DOHH2 (cell line): Measurements from ENCODE around the gene LMOD1.
"Not testable (repeated sequence)": the region's sequence is repeated elsewhere in the genome, so short reads cannot be mapped to it uniquely, and the experiment has no call there.

Source experiments
- H3F3A ChIP-seq: fragments of 200-600 bp; sonication (generic), shearing (Covaris generic); 2 replicates; pipeline ENCODE4 v1.6.0; 2016; ENCODE audit warnings: antibody characterized with exemption, mild to moderate bottlenecking; ENCODE audit not compliant: control insufficient read depth, insufficient read depth
- H3K27ac ChIP-seq: fragments of 200-600 bp; sonication (generic); 2 replicates; pipeline ENCODE4 v1.5.1; 2014; ENCODE audit warnings: low read depth, mild to moderate bottlenecking, low read length, moderate library complexity
- H3K27me3 ChIP-seq: fragments of 200-600 bp; sonication (generic); 2 replicates; pipeline ENCODE4 v1.6.1; 2014; ENCODE audit warnings: mild to moderate bottlenecking, low read length, mixed read lengths; ENCODE audit not compliant: control insufficient read depth
- H3K36me3 ChIP-seq: fragments of 200-600 bp; sonication (generic); 2 replicates; pipeline ENCODE4 v1.6.1; 2014; ENCODE audit warnings: mild to moderate bottlenecking, low read length, moderate library complexity, mixed read lengths; ENCODE audit not compliant: control insufficient read depth
- H3K4me1 ChIP-seq: fragments of 200-600 bp; sonication (generic); 2 replicates; pipeline ENCODE4 v1.6.1; 2014; ENCODE audit warnings: mild to moderate bottlenecking, low read length, mixed read lengths; ENCODE audit not compliant: control insufficient read depth
- H3K4me2 ChIP-seq: fragments of 200-600 bp; sonication (generic); 2 replicates; pipeline ENCODE4 v1.6.0; 2014; ENCODE audit warnings: mild to moderate bottlenecking, low read length, moderate library complexity
- H3K4me3 ChIP-seq: fragments of 200-600 bp; sonication (generic); 2 replicates; pipeline ENCODE4 v1.5.1; 2014; ENCODE audit warnings: mild to moderate bottlenecking, low read length, mixed read lengths
- H3K79me2 ChIP-seq: fragments of 200-600 bp; sonication (generic); 2 replicates; pipeline ENCODE4 v1.6.1; 2014; ENCODE audit warnings: mild to moderate bottlenecking, low read length, mixed read lengths; ENCODE audit not compliant: control insufficient read depth
- H3K9me2 ChIP-seq: fragments of 200-600 bp; sonication (generic); replicated peaks from 2 replicates; pipeline ENCODE4 v1.6.1; 2014; ENCODE audit warnings: mild to moderate bottlenecking, low read length, mixed read lengths; ENCODE audit not compliant: control insufficient read depth
- H3K9me3 ChIP-seq: fragments of 200-600 bp; sonication (generic); 2 replicates; pipeline ENCODE4 v1.6.1; 2014; ENCODE audit warnings: antibody characterized with exemption, low read length, mixed read lengths; ENCODE audit not compliant: control insufficient read depth, insufficient read depth
- H4K20me1 ChIP-seq: fragments of 200-600 bp; sonication (generic); 2 replicates; pipeline ENCODE4 v1.6.0; 2014; ENCODE audit warnings: low read depth, mild to moderate bottlenecking, antibody characterized with exemption, low read length, moderate library complexity; ENCODE audit not compliant: control insufficient read depth, insufficient read depth
- EZH2phosphoT487 ChIP-seq: fragments of 200-600 bp; sonication (generic); IDR thresholded peaks from 2 replicates; pipeline ENCODE4 v1.6.1; 2017; ENCODE audit warnings: borderline replicate concordance, mild to moderate bottlenecking, antibody characterized with exemption, low read length, moderate library complexity, mixed read lengths
- TF ChIP-seq, protein P1 (sequence below): fragments of 200-600 bp; sonication (generic); IDR thresholded peaks from one replicate; pipeline ENCODE4 v1.5.1; 2014; ENCODE audit warnings: antibody characterized with exemption, mild to moderate bottlenecking, low read depth, low read length; ENCODE audit not compliant: poor library complexity, severe bottlenecking

LMOD1 gene

DNA sequence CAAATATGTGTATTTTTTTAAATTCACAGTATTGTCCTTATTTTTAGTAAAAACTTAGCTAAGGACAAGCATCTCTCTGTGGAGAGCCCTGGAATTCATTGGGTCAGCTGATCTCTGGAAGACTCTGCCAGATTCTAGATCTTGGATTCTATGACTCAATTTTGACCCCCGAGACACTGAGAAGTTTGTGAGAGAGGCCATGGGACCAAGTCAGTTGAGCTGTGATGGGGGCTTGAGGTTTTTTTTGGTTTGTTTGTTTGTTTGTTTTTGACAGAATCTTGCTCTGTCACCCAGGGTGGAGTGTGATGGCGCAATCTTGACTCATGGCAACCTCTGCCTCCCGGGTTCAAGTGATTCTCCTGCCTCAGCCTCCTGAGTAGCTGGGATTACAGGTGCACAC lies 44.1 kb downstream of the LMOD1 start:
- no peak overlapping the region for H3K4me2 ChIP-seq
- no peaks in the 10 kb centered on the region for H3F3A ChIP-seq
- TF ChIP-seq EZH2phosphoT487: no peak
- TF ChIP-seq, protein P1, sequence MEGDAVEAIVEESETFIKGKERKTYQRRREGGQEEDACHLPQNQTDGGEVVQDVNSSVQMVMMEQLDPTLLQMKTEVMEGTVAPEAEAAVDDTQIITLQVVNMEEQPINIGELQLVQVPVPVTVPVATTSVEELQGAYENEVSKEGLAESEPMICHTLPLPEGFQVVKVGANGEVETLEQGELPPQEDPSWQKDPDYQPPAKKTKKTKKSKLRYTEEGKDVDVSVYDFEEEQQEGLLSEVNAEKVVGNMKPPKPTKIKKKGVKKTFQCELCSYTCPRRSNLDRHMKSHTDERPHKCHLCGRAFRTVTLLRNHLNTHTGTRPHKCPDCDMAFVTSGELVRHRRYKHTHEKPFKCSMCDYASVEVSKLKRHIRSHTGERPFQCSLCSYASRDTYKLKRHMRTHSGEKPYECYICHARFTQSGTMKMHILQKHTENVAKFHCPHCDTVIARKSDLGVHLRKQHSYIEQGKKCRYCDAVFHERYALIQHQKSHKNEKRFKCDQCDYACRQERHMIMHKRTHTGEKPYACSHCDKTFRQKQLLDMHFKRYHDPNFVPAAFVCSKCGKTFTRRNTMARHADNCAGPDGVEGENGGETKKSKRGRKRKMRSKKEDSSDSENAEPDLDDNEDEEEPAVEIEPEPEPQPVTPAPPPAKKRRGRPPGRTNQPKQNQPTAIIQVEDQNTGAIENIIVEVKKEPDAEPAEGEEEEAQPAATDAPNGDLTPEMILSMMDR: no peak
- no peaks in the 10 kb centered on the region for H4K20me1 ChIP-seq
- H3K27ac ChIP-seq: no peak overlapping the region
- no peak overlapping the region for H3K4me3 ChIP-seq
- H3K4me1 ChIP-seq: no peaks in the 10 kb centered on the region
- no peaks in the 10 kb centered on the region for H3K36me3 ChIP-seq
- H3K9me2 ChIP-seq: no peaks in the 10 kb centered on the region
- H3K79me2 ChIP-seq: no peaks in the 10 kb centered on the region
- peaks cover 4% of the 10 kb centered on the region; the same call in 1 of the 2 replicates for H3K27me3 ChIP-seq
- no peaks in the 10 kb centered on the region for H3K9me3 ChIP-seq

DNA sequence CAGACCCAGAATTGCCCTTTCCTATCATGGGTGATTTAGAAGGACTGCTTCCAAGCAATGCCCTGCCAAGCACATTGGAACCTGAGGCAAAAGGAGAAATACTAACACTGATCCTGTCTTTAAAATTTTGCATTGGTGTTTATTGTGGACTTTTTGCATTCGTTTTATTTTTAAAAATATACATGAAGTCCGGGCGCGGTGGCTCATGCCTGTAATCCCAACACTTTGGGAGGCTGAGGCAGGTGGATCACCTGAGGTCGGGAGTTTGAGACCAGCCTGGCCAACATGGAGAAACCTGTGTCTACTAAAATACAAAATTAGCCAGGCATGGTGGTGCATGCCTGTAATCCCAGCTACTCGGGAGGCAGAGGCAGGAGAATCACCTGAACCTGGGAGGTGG lies 45.3 kb downstream of the LMOD1 start:
- H3K4me1 ChIP-seq, H3K4me2 ChIP-seq, H3K27me3 ChIP-seq, H3K36me3 ChIP-seq, H4K20me1 ChIP-seq, H3K27ac ChIP-seq, H3F3A ChIP-seq, H3K4me3 ChIP-seq, H3K79me2 ChIP-seq, H3K9me3 ChIP-seq, H3K9me2 ChIP-seq: not testable (repeated sequence)

DNA sequence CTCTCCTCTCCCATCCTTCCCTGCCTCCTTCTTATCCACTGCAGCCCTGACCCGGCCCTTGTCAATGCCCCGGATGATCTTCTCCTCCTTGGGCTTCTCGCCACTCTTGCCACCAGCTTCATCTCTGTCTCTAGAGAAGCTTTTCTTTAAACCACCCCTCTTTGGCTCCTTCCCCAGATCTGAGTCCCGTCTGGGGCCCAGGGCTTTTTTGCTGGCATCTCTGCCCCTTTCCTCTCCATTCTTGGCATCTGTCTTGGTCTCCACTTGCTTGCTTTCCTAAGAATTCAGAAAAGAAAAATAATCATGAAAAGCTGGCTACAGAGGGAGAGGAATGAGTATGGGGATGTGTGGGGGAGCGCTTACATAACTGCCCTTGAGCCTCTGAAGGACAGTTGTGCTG lies 45.9 kb downstream of the LMOD1 start:
- Histone ChIP-seq H3K27me3 (peaks cover 4% of the 10 kb centered on the region; the same call in 1 of the 2 replicates), H3K4me3 (no peak overlapping the region), H3K9me3 (no peaks in the 10 kb centered on the region), H3K9me2 (no peaks in the 10 kb centered on the region), H3K36me3 (no peaks in the 10 kb centered on the region), H4K20me1 (no peaks in the 10 kb centered on the region), H3K27ac (no peak overlapping the region), H3F3A (no peaks in the 10 kb centered on the region), H3K4me2 (no peak overlapping the region), H3K79me2 (no peaks in the 10 kb centered on the region), H3K4me1 (peaks cover 9% of the 10 kb centered on the region)
- TF ChIP-seq, protein P1: no peak
- TF ChIP-seq EZH2phosphoT487: no peak

DNA sequence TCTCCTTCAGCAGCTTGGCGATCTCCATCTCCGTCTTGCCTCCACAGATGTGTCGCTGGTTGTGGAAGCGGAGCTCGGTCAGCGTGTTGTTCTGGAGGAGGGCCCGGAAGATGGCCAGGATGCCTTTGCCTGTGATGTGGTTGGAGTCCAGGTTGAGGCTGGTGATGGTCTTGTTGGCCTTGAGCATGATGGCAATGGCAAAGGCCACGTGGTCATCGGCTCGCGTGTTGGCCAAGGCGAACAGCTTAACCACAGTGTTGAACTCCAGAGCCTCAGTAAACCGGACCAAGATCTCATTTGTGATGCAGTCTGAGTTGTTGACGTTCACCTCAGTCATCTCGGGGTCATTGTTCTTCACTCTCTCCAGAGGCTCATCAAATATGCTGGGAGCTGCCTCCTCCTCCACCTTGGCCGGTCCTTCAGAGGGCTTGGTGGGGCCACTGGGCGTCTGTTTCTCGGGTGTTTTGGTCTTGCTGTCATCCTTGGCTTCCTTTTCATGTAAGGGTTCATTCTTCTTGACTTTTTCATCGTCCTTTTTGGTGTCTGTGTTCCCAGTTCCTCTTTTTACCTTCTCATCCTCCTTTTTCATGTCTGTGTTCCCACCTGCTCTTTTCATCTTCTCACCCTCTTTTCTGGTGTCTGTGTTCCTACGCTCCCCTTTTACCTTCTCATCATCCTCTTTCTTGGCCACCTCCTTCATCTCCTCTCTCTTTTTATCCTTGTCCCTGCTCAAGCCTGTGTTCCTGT lies 46.5 kb downstream of the LMOD1 start:
- H3K4me3 ChIP-seq: no peak overlapping the region
- no peak overlapping the region for H3K27ac ChIP-seq
- no peaks in the 10 kb centered on the region for H3K79me2 ChIP-seq
- peaks cover 9% of the 10 kb centered on the region for H3K4me1 ChIP-seq
- peaks cover 4% of the 10 kb centered on the region; the same call in 1 of the 2 replicates for H3K27me3 ChIP-seq
- no peaks in the 10 kb centered on the region for H4K20me1 ChIP-seq
- no peaks in the 10 kb centered on the region for H3K9me3 ChIP-seq
- no peak overlapping the region for H3K4me2 ChIP-seq
- no peaks in the 10 kb centered on the region for H3K36me3 ChIP-seq
- TF ChIP-seq EZH2phosphoT487: no peak
- TF ChIP-seq, protein P1: no peak
- no peaks in the 10 kb centered on the region for H3K9me2 ChIP-seq
- H3F3A ChIP-seq: no peaks in the 10 kb centered on the region
